HG03460 (cell line): ENCODE data around the gene SEM1.
"Not testable (repeated sequence)": the region's sequence is repeated elsewhere in the genome, so short reads cannot be mapped to it uniquely, and the experiment has no call there.

Experiments
- ATAC-seq: cut with Tn5 transposase; IDR thresholded peaks from one replicate; pipeline ENCODE4 v1.9.1; 2021; ENCODE audit not compliant: unreplicated experiment

Gene SEM1

DNA sequence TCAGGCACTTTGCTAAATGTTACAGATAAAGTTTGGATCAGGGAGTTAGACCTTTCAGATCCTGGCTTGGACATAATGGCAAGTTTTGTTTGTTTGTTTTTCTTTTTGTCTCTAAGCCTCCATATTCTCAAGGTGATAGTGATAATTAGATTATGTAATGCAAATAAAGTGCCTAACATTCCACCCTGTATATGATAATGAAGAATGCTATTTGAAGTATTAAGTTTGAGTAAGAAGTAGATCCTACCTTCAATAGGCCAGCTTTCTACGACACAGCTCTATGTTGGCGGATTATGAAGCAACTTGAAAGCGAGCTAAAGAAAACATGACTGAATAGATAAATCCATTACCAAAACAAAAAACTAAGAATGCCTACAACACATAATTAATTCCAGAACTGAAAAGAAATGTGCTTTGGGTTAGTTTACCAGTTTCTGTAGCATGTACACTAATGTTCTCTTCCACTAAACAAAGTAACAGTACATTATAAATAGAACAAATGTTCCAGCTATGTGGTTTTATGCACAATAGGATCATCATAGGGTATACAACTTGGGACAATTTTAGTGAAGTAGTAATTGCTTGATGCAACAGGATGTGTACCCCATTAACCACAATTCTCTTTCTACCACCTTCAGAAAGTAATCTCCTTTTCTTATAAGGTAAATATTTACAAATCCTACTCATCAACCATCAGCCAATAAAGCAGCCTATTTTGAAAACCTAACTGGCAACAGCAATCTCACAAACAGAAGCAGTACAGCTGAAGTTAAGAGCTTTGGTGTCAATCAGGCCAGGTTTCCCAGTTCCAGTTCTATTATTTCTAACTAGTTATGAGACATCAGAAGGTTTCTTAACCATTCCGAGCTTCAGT, 1.5 kb downstream of the SEM1 start:
- no peak for ATAC-seq

GRCh38 chr7:96701258-96701657, 8.4 kb downstream of the SEM1 start:
- ATAC-seq: no peak

GRCh38 chr7:96700516-96700915, 9.1 kb downstream of the SEM1 start:
- no peak for ATAC-seq

GRCh38 chr7:96699219-96699871, 10.3 kb downstream of the SEM1 start:
- no peak for ATAC-seq

DNA sequence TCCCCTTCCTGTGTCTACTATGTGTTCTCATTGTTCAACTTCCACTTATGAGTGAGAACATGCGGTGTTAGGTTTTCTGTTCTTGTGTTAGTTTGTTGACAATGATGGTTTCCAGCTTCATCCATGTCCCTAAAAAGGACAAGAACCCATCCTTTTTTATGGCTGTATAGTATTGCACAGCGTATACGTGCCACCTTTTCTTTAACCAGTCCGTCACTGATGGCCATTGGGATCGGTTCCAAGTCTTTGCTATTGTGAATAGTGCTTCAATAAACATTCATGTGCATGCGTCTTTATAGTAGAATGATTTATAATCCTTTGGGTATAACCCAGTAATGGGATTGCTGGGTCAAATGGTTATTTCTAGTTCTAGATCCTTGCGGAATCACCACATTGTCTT, 11.2 kb downstream of the SEM1 start:
- ATAC-seq: not testable (repeated sequence)

- ATAC-seq: no peak
Observed at GRCh38 chr7:96697822-96698221, 11.8 kb downstream of the SEM1 start.

- ATAC-seq: no peak
Observed at GRCh38 chr7:96695581-96695980, 14.1 kb downstream of the SEM1 start.

- no peak for ATAC-seq
Observed at GRCh38 chr7:96694082-96694481, 15.6 kb downstream of the SEM1 start.

DNA sequence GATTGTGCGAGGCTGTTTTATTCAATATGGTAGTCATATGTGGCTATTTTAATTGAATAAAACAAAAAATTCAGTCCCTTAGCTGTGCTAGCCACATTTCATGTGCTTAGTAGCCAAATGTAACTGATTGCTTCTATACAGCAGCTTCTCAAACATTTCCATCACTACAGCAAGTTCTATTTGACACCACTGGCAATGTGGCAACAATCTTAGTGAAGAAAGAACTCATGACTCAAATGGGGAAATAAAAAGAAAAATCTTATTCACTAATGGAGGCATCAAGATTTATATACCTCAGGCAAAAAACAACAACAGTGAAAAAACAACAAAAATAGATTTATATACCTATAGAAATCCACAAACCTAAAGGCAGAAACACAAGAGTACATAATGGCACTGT, 17.9 kb downstream of the SEM1 start:
- ATAC-seq: no peak

DNA sequence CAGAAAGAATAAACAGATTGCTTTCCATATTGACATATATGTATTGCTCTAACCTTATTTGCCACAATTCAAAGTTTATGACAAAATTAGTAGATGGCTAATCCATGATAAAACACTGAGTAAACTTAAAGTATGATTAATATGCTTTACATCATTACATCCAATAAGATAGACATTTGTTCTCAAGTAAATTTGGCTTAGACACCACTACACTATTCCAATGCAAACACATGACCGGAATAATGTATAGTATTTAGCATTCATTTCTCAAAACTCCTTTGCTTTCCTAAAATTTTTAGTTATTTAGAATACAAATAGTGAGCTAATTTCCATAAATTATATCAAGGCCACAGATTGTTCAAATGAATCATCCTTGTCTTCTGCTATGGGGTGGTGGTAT, 20.2 kb downstream of the SEM1 start:
- ATAC-seq: no peak

GRCh38 chr7:96686305-96686704, 23.3 kb downstream of the SEM1 start:
- ATAC-seq: no peak

- peak; percentile 72 for ATAC-seq
Observed at GRCh38 chr7:96685755-96686154, 23.9 kb downstream of the SEM1 start.

DNA sequence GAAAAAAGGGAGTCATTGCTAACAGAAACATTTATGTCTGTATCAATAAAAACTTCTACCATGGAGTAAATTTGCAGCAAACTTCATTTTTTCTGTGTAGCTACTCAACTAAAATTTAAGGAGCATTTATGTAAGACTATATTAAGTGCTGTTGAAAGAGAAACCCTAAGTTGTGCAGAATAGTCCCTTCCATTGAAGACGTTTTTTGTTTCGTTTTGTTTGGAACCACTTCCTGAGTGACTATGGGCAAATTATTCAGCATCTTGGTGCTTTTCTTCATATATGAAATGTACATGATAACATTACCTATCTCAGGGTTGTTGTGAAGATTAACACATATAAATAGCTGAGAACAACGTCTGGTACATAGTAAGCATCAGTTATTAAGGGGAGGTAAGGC, 24.3 kb downstream of the SEM1 start:
- ATAC-seq: peak; percentile 87

- no peak for ATAC-seq
Observed at GRCh38 chr7:96679886-96680285, 29.8 kb downstream of the SEM1 start.

DNA sequence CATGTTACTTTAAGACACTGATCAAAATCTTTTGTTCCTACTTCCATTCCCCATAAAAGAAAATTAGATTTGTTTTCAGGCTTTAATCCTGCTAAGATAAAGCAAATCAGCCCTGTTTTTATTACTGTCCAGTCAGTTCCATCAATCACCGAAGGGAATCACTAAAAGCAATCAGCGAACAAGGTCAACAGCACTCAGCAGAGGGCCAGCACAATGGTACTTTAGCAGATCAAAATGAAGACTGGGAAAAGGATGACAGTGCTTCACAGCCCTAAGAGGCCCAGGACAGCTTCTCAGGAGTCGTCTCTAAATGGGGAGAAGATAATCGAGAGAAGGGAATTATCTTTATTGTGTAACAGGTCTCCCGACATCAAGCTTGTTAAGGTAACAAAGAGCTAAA, 32.7 kb downstream of the SEM1 start:
- no peak for ATAC-seq

DNA sequence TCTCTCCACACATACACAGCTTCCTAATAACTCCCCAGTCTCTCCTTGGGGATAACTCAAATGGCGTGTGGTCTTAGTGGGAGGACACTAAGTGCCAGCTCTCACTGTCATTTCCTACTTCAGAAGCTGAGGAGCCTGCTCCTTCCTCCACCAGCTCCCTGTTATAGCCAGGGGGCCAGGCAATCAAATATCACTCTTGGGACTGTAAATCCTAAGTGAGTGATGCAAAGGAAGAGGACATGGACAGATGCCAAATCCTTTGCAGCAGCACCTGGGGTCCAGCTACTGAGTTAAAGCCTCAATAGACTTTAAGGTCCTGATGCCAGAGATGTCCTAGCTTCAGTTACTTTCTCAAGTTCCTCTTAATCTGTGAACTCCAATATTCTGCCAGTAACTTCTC, 34.1 kb downstream of the SEM1 start:
- no peak for ATAC-seq

DNA sequence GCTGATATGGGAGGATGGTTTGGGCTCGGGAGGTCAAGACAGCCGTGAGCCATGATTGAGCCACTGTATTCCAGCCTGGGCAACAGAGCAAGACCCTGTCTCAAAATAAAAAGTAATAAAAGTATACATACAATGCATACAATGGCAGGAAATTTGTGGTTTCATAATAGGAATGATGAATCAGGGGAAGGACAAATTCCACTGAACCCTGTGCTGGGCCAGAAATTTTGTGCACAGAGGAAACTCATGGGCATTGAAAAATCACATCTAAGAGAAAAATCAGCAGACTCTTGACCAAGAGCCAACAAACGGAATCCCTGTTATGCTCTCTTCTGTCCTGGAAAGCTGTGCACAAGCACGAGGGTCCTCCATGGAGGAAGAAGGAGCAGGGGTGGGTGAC, 35.1 kb downstream of the SEM1 start:
- no peak for ATAC-seq

- ATAC-seq: no peak
Observed at GRCh38 chr7:96671854-96672253, 37.8 kb downstream of the SEM1 start.

GRCh38 chr7:96670338-96671289, 39.0 kb downstream of the SEM1 start:
- no peak for ATAC-seq

- ATAC-seq: no peak
Observed at GRCh38 chr7:96669812-96670211, 39.8 kb downstream of the SEM1 start.

DNA sequence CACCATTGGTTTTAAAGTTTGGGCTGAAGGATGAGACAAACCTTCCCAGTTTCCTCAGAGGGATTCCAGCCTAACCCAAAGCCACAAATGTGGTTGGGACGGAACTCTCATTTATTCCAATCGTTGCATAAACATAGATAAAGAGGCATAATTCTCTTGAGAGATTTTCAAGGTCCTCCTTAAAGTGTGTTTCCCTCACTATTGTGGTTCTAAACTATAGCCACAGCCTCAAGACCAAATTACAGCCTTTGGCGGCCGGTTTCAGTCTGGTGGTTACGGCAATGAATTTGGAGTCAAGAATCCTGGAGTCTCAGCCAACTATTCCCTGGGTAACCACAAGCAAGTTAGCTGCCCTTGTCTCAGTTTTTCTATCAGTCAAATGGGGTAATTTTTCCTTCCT, 42.6 kb downstream of the SEM1 start:
- ATAC-seq: no peak
